Stimulated activated CD4-positive, alpha-beta T cell treated with anti-CD3 and anti-CD28 coated beads, Interleukin-2, amount 100 ng/mL, for 4 hours (primary cell): ENCODE data around the gene TPM2.
"Not testable (repeated sequence)": the region's sequence is repeated elsewhere in the genome, so short reads cannot be mapped to it uniquely, and the experiment has no call there.

Source experiments
- DNase-seq: peaks from one replicate; pipeline ENCODE4 v3.0.0-alpha.2; 2020; ENCODE audit warnings: low read depth

Gene TPM2

GRCh38 chr9:35653611-35654010, 36.1 kb downstream of the TPM2 start:
- no peak for DNase-seq

DNA sequence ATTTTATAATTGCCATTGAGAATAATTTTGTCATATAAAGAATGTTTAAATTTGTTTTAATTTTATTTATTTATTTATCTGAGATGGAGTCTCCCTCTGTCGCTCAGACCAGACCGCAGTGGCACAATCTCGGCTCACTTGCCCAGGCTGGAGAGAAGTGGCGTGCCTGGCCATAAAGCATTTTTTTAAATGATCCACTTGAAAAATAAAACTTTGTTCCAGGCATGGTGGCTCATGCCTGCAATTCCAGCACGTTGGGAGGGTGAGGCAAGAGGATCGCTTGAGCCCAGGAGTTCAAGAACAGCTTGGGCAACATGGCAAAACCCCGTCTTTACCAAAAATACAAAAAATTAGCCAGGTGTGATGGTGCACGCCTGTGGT, 36.9 kb downstream of the TPM2 start:
- no peak for DNase-seq

DNA sequence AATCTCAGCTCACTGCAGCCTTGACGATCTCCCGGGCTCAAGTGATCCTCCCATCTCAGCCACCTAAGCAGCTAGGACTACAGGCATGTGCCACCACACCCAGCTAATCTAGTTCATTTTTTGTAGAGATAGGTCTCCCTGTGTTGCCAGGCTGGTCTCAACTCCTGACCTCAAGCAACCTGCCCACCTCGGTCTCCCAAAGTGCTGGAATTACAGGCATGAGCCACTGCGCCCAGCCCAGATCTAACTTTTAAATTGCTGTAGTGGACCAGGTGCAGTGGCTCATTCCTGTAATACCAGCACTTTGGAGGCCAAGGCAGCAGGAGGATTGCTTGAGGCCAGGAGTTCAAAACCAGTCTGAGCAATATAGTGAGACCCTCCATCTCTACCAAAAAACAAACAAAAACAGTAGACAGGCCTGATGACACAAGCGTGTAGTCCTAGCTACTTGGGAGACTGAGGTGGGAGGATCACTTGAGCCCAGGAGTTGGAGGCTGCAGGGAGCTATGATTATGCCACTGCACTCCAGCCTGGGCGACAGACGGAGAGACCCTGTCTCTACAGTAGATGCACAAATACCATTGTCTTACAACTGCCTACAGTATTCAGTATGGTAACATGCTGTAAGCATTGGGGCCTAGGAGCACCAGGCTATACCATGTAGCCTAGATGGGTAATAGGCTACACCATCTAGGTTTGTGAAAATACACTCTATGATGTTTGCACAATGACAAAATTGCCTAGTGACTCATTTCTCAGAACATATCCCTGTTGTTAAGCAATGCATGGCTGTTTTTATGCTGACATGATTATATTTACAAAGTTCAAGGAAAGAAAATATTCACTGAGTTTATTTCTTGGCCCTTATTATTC, 37.5 kb downstream of the TPM2 start:
- no peak for DNase-seq

DNA sequence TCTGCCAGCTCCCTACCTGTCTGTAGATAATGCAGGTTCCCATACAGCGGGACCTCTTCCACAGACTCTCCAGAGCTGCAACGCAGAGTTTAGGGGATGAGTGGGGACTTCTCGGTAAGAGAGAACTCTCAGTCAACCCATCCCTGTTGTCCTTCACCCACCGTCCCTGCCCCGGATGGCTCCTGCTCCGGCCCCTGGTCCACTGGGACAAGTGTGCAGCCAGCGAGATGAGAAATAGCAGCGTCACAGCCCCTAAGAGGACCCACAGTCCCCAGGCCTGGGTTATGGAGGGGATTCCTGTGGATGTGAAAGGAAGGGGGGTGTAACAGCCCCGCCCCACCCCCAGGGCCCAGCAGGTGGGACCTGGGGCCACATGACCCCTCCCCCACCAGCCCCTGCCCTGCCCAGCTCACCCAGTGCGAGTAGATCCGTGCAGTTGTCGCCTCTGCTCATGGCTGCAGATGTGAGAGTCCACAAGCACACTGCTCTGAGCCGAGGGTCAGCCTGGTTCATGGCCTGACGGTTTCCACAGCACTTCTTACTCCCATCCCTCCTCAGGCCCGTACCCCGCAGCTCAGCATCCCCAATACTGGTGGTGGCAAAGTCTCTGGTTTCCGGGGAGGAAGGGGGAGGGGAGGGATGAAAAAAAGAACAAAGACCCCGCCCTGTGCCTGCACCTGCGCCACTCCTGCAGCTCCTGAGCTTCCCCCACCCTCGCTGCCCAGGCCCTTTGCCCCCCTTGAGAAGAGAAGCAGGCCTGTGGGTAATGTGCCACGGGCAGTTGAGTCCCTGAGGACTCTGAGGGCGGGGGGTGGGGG, 39.2 kb downstream of the TPM2 start, which contains the start of gene SIT1:
TSS of gene SIT1 (minus strand) at position 591 of the 818 bp plus-strand sequence. CDS start at position 513, 78 bp downstream.
- no peak for DNase-seq

DNA sequence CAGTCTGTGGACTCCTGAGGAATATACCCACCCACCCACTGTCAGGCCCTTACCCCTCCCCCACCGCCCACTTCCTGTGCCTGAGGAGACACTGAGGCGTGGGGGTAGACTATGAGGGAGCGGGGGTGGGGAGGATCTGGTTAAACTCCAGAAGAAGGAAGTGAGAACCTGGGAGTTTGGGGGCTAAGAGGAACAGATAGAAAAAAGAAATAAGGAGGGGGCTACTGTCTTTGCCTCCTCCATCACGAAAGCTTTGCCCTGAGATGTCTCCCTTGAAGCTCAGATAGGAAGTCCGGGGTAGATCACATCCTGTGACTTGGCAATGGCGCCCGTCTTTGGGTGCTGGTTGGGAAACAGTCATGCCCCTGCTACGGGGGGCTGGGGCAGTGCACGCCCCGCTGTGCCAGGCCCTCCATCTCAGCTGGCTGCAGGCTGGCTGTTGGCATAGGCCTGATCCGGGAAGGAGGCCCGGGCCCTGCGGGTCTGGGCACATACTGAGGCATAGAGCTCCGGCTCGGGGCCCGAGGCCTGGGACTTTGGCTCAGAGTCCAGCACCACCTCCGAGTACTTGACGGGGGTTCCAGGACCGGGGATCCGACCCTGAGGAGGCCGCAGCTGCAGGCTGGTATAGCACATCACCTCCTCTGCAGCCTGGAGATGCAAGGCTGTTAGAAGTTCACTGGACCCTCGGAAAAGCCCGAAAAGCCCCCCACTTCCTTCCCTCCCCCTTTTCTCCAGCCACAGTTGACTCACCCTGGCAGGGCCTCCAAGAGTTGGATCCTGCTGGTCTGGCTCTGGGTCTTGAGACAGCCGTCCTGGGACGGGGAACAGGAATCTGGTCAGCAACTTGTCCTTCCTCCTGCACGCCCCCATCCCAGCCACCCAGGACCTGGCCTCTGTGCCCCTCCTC, 40.0 kb downstream of the TPM2 start:
- peak; percentile 43 for DNase-seq

DNA sequence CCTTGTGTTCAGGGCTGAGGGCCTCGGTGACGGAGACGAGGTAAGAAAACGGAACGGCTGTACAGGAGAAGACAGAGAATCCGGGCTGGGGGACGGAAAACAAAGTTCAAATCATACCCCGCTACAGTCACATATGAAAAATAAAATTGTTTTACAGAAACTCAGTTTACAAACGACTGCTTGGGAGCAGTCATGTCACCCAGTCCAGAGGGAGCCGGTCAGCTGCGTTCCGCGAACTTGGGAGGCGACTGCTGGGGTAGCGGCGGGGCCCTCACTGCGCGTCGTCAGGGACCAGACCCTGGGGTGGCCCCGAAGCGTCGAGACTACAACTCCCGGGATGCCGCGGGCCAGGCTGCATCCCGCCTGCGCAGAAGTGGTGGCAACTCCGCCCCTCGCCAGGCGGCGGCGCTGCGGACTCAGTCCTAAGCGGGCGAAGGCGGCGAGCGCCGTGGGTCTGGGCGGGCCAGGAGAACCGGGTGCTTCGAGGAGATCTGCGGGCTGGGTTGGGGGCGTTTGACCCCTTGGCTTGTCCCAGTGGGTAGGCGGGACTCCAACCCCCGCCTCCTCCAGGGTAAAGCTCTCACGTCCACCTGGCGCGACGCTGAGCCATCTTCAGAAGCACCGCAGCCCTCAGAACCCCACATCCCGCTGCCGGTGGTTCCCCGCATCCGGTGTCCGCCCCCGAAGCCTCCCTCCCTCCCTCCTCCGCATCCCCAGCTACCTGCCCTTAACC, 43.0 kb downstream of the TPM2 start:
- DNase-seq = peak; percentile 83

DNA sequence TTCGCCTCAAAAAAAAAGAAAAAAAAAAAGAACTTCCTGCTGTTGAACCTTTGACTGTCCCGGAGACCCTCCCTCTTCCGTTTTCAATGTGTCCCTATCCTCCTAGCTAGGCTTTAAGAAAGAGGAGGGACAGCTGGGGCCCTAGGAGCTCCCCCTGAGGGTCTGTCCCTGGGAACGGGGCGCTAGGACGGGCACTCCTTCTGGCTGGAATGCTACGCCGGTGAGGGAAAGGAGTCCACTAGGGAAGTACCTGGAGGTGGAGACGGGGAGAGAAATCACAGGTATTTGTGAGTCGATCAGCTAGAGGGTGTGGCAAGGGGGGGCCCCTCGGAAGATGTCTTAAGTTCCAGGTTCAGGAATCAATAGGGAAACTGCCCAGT, 43.6 kb downstream of the TPM2 start:
- no peak for DNase-seq

DNA sequence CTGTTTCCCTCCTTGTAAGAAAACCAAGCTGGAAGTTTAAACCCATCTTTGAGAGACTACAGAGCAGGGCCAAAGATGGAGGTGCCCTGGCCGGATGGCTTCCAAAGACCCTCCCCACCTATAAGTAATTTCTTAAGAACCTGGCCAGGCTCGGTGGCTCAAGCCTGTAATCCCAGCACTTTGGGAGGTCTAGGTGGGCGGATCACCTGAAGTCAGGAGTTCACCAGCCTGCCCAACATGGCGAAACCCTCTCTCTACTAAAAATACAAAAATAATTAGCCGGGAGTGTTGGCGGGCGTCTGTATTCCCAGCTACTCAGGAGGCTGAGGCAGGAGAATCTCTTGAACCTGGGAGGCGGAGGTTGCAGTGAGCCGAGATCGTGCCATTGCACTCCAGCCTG, 44.0 kb downstream of the TPM2 start:
- not testable (repeated sequence) for DNase-seq

DNA sequence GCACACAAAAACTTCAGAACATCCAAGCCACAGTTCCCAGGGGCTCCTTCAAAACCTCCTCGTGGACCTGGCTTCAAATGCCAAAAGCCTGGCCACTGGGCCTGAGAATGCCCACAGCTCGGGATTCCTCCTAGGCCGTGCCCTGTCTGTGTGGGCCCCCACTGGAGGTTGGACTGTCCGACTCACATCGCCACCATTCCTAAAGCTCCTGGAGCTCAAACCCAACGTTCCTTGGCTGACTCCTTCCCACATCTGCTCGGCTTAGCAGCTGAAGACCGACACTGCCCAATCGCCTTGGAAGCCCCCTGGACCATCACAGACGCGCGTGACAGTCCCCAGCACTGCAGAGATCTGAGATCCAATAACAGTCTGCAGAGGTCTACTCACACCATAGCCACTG, 46.7 kb downstream of the TPM2 start:
- no peak for DNase-seq

DNA sequence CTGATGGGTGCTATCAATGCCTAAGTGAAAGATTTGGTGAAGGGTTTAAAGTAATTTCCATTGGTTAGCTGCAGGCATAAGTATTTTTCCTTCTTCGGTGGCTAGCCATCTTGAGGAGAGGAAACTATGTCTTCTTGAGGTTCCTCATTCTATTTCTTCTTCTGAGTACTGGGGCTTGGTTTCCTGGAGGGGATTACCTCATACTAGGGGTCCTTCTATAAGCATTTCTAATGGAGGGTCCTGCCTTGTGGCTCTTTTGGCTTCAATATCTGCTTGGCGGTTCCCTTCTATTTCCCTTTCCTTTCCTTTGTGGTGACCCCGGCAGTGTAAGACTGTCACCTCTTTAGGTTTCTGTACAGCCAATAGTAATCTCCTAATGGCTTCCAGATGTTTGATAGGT, 48.2 kb downstream of the TPM2 start:
- DNase-seq = not testable (repeated sequence)

DNA sequence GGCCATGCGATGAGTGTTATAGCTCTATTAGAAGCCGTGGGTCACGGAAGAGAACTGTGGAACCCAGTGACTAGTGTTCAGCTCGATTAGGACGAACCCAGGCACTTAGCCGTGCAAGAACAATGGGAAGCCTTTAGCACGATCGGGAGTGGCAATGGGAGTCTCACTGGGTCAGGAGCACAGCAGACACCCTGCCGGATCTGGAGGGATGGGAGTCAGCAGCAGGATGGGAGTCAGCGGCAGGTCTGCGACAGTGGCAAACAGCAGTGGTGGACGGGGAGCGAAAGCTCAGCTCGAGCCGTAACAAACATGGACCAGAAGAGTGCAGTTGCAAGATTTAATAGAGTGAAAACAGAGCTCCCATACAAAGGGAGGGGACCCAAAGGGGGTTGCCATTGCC, 49.3 kb downstream of the TPM2 start:
- DNase-seq = not testable (repeated sequence)

GRCh38 chr9:35639631-35640030, 50.1 kb downstream of the TPM2 start:
- DNase-seq = no peak

DNA sequence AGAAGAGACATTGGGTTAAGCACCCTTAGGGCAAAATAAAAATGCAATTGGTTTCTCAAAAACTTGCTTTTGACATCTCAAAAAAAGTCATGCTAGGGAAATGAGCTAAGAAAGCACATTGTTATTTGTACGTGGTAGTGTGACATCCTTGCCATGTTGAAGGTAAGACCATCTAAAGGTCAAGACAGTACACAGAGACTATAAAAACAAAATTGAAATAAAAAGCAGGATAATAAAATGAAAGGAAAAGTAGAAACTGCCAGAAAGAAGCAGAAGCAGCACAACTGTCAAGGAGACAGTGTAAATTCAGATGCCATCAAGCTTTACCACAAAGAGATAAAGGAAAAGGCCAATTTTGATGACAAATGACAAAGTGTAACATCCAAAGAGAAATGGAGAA, 50.5 kb downstream of the TPM2 start:
- DNase-seq = not testable (repeated sequence)

GRCh38 chr9:35638751-35639150, 51.0 kb downstream of the TPM2 start:
- DNase-seq = not testable (repeated sequence)

GRCh38 chr9:35637427-35637955, 52.2 kb downstream of the TPM2 start:
- DNase-seq = not testable (repeated sequence)

DNA sequence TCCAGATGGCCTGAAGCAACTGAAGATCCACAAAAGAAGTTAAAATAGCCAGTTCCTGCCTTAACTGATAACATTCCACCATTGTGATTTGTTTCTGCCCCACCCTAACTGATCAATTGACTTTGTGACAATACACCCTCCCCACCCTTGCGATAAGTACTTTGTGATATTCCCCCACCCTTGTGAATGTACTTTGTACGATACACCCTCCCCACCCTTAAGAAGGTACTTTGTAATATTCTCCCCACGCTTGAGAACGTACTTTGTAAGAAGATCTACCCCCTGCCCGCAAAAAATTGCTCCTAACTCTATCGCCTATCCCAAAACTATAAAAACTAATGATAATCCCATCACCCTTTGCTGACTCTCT, 52.9 kb downstream of the TPM2 start:
- not testable (repeated sequence) for DNase-seq

DNA sequence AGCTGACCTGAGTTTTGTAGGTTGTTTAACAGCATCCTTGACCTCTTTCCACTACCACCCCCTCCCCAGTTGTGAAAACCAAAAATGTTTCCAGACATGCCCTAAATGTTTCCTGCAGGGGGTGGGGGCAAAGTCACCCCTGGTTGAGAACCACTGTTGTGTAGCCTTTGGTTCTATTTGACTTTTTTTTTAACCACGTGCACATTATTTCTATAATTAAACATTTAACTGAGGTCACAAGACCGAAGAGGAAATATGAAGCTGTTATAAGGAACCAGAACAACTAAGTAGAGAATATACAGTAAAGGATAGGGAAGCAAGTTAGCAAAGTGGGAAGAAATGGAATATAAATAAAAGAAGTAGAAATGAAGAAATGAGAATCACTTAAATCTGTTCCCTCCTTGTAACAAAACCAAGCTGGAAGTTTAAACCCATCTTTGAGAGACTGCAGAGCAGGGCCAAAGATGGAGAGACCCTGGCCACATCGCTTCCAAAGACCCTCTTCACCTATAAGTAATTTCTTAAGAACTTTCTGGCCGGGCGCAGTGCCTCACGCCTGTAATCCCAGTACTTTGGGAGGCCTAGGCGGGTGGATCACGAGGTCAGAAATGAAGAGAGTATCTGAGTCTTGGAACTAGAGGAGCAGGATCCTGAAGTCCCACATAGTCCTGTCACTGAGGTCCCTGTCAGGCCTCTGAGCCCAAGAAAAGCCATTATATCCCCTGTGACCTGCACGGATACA, 53.4 kb downstream of the TPM2 start:
- no peak for DNase-seq

GRCh38 chr9:35635730-35636129, 54.0 kb downstream of the TPM2 start:
- DNase-seq = no peak
